Measurements from ENCODE around the gene SYNPR.
"Not testable (repeated sequence)": the region's sequence is repeated elsewhere in the genome, so short reads cannot be mapped to it uniquely, and the experiment has no call there.

The SYNPR gene

GRCh38 chr3:63278171-63279004, at the start of gene SYNPR:
SYNPR (plus strand) TSS chr3:63278308.
- DNase-seq (ENCODE audit: low read depth): no peak

- DNase-seq (ENCODE audit: low read depth): peak; percentile 17
Measured at GRCh38 chr3:63228677-63229076, 49.4 kb upstream of the SYNPR start.

GRCh38 chr3:63230146-63230545, 48.0 kb upstream of the SYNPR start:
- DNase-seq (ENCODE audit: low read depth): no peak

- no peak for DNase-seq (ENCODE audit: low read depth)
Measured at GRCh38 chr3:63231643-63232042, 46.5 kb upstream of the SYNPR start.

GRCh38 chr3:63232764-63233396, 45.2 kb upstream of the SYNPR start:
- no peak for DNase-seq (ENCODE audit: low read depth)

- no peak for DNase-seq (ENCODE audit: low read depth)
Measured at GRCh38 chr3:63240381-63240902, 37.7 kb upstream of the SYNPR start.

- DNase-seq (ENCODE audit: low read depth): no peak
Measured at GRCh38 chr3:63242124-63242523, 36.0 kb upstream of the SYNPR start.

- no peak for DNase-seq (ENCODE audit: low read depth)
Measured at GRCh38 chr3:63244486-63244885, 33.6 kb upstream of the SYNPR start.

- no peak for DNase-seq (ENCODE audit: low read depth)
Measured at GRCh38 chr3:63245726-63246241, 32.3 kb upstream of the SYNPR start.

GRCh38 chr3:63248015-63248414, 30.1 kb upstream of the SYNPR start:
- no peak for DNase-seq (ENCODE audit: low read depth)

- DNase-seq (ENCODE audit: low read depth): no peak
Measured at GRCh38 chr3:63251499-63251898, 26.6 kb upstream of the SYNPR start.

GRCh38 chr3:63255819-63256218, 22.3 kb upstream of the SYNPR start:
- not testable (repeated sequence) for DNase-seq (ENCODE audit: low read depth)

- no peak for DNase-seq (ENCODE audit: low read depth)
Measured at GRCh38 chr3:63264716-63265115, 13.4 kb upstream of the SYNPR start.

- DNase-seq (ENCODE audit: low read depth): no peak
Measured at GRCh38 chr3:63274359-63274758, 3.7 kb upstream of the SYNPR start.

- DNase-seq (ENCODE audit: low read depth): no peak
Measured at GRCh38 chr3:63279005-63279841, 1.1 kb downstream of the SYNPR start.

GRCh38 chr3:63287610-63288009, 9.5 kb downstream of the SYNPR start:
- no peak for DNase-seq (ENCODE audit: low read depth)

GRCh38 chr3:63290686-63291085, 12.6 kb downstream of the SYNPR start:
- no peak for DNase-seq (ENCODE audit: low read depth)

GRCh38 chr3:63294332-63294731, 16.2 kb downstream of the SYNPR start:
- no peak for DNase-seq (ENCODE audit: low read depth)

- no peak for DNase-seq (ENCODE audit: low read depth)
Measured at GRCh38 chr3:63295356-63295755, 17.2 kb downstream of the SYNPR start.

- DNase-seq (ENCODE audit: low read depth): no peak
Measured at GRCh38 chr3:63295806-63296205, 17.7 kb downstream of the SYNPR start.

GRCh38 chr3:63296249-63296648, 18.1 kb downstream of the SYNPR start:
- DNase-seq (ENCODE audit: low read depth): no peak

GRCh38 chr3:63303238-63303637, 25.1 kb downstream of the SYNPR start:
- no peak for DNase-seq (ENCODE audit: low read depth)
